T-helper 1 cell (primary cell): Measurements from ENCODE around the gene PIP4K2B.
"Not testable (repeated sequence)": the region's sequence is repeated elsewhere in the genome, so short reads cannot be mapped to it uniquely, and the experiment has no call there.

ENCODE experiments used
- DNase-seq, 5 donors: peaks; one replicate each; pipeline ENCODE4 v3.0.0-alpha.2; 2012 to 2020

PIP4K2B gene

GRCh38 chr17:38728290-38728831, 71.0 kb downstream of the PIP4K2B start:
- DNase-seq = peak; percentile 43 to 88 (median 53)

GRCh38 chr17:38727736-38728135, 71.6 kb downstream of the PIP4K2B start:
- DNase-seq = peak in 1 of 5 donors; percentile 87

GRCh38 chr17:38726145-38726544, 73.2 kb downstream of the PIP4K2B start:
- DNase-seq = not testable (repeated sequence)

- DNase-seq = no peak
Observed at GRCh38 chr17:38725066-38725465, 74.3 kb downstream of the PIP4K2B start.

GRCh38 chr17:38724337-38724988, 74.9 kb downstream of the PIP4K2B start:
- no peak for DNase-seq

- no peak for DNase-seq
Observed at GRCh38 chr17:38721802-38722201, 77.6 kb downstream of the PIP4K2B start.

GRCh38 chr17:38720941-38721340, 78.4 kb downstream of the PIP4K2B start:
- no peak for DNase-seq

- no peak for DNase-seq
Observed at GRCh38 chr17:38719943-38720641, 79.3 kb downstream of the PIP4K2B start.

GRCh38 chr17:38719289-38719942, 79.9 kb downstream of the PIP4K2B start:
- DNase-seq = no peak

GRCh38 chr17:38717139-38717745, 82.1 kb downstream of the PIP4K2B start:
- DNase-seq = no peak

GRCh38 chr17:38716368-38717005, 82.9 kb downstream of the PIP4K2B start:
- DNase-seq = no peak
